ENCODE results near the gene CYP27A1. TPM values are rescaled to one million over a fixed set of nuclear protein-coding genes. Genes with fewer than 3 reads are reported as not detected.

CYP27A1 gene
- total RNA-seq, 1 donor, result 4.7 TPM

- TF ChIP-seq, protein P1, sequence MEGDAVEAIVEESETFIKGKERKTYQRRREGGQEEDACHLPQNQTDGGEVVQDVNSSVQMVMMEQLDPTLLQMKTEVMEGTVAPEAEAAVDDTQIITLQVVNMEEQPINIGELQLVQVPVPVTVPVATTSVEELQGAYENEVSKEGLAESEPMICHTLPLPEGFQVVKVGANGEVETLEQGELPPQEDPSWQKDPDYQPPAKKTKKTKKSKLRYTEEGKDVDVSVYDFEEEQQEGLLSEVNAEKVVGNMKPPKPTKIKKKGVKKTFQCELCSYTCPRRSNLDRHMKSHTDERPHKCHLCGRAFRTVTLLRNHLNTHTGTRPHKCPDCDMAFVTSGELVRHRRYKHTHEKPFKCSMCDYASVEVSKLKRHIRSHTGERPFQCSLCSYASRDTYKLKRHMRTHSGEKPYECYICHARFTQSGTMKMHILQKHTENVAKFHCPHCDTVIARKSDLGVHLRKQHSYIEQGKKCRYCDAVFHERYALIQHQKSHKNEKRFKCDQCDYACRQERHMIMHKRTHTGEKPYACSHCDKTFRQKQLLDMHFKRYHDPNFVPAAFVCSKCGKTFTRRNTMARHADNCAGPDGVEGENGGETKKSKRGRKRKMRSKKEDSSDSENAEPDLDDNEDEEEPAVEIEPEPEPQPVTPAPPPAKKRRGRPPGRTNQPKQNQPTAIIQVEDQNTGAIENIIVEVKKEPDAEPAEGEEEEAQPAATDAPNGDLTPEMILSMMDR (IDR thresholded peaks at IDR 0.05; ENCODE audit: insufficient read depth, low read depth, low read length), result no peak
- DNase-seq (ENCODE audit: low read depth), result no peak
- no peak overlapping the region for H3K4me3 ChIP-seq (ENCODE audit: low read depth, low read length)
Measured at GRCh38 chr2:218849721-218850120, 67.8 kb downstream of the CYP27A1 start.

DNA sequence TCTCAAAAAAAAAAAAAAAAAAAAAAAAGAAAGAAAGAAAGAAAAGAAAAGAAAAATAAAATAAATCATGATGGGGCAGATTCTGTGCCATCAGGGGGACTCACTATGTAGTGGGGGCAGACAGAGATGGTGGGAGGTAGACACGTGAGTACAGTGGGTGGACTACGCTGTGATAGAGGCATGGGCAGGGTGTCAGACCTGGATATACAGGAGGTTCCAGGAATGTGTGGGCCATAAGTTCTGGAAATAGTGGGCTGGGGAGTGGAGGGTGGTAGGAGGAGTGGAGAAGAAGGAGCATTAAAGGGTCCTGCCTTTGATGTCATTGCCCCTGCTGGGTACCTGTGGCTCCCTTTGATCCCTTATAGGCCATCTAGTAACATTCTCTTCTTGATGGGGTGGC, 68.8 kb downstream of the CYP27A1 start:
- H3K4me3 ChIP-seq (ENCODE audit: low read depth, low read length), result no peak overlapping the region
- TF ChIP-seq, protein P1 (IDR thresholded peaks at IDR 0.05; ENCODE audit: insufficient read depth, low read depth, low read length), result no peak
- DNase-seq (ENCODE audit: low read depth), result no peak

- H3K4me3 ChIP-seq (ENCODE audit: low read depth, low read length), result no peak overlapping the region
- TF ChIP-seq, protein P1 (IDR thresholded peaks at IDR 0.05; ENCODE audit: insufficient read depth, low read depth, low read length), result no peak
Measured at GRCh38 chr2:218851286-218851685, 69.3 kb downstream of the CYP27A1 start.

DNA sequence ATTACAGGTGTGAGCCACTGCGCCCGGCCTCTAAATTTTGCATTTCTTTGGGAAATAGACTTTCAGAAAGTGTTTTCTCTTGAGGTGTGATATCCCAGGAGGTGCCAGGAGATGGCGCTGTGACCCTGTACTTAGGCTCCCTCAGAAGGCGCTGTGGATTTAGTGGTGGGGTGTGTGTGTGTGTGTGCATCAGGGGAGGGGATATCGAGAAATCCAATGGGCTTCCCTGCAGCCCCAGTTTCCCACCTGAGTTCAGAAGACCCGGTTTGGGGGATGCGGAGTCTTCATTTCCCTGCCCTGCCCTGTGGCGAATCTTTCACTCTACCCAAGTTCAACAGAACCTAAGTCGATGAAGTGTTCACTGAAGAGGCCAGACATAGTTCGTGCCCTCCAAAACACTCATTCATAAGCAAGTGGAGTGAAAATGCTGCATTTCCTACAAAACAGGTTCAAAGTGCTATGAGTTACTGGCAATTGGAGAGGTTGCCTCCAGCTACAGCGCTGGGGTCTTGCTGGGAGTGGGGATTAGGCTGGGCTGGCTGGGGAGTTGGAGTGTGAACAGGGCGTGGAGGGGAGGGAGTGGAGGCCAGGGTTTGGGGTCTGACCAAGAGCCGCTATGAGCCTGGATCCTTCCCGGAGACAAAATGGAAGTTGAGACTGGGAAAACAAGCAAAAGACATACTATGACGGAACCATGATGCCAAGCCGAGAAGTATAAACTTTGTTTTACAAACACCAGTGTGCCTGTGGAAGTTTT, 71.1 kb downstream of the CYP27A1 start:
- TF ChIP-seq, protein P1 (IDR thresholded peaks at IDR 0.05; ENCODE audit: insufficient read depth, low read depth, low read length), result peak; percentile 77
- peak; percentile 64 for DNase-seq (ENCODE audit: low read depth)
- no peak overlapping the region for H3K4me3 ChIP-seq (ENCODE audit: low read depth, low read length)

More at GRCh38 chr2:218851286-218851685, 69.3 kb downstream of the CYP27A1 start:
- DNase-seq (ENCODE audit: low read depth), result no peak

GRCh38 chr2:218853766-218854165, 71.8 kb downstream of the CYP27A1 start:
- DNase-seq (ENCODE audit: low read depth), result peak; percentile 31
- H3K4me3 ChIP-seq (ENCODE audit: low read depth, low read length), result no peak overlapping the region
- TF ChIP-seq, protein P1 (IDR thresholded peaks at IDR 0.05; ENCODE audit: insufficient read depth, low read depth, low read length), result no peak

DNA sequence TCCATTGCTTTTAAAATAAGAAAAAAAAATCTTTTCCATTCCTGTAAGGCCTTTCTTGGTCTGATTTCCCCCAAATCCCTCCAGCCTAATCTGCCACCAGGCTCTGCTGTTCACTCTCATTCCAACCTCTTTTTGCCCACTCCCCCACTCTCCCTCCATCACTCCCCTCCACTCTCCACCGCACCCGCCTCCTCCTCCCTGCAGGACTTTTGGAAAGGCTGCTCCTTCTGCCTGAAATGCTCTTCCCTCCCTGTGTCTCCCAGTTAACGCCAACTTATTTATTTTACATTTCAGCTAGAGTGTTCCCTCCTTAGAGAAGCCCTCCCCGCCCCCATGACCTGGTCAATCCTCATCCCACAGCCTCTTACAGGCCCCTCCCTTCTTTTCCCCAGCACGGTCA, 72.9 kb downstream of the CYP27A1 start:
- DNase-seq (ENCODE audit: low read depth), result no peak
- H3K4me3 ChIP-seq (ENCODE audit: low read depth, low read length), result no peak overlapping the region
- TF ChIP-seq, protein P1 (IDR thresholded peaks at IDR 0.05; ENCODE audit: insufficient read depth, low read depth, low read length), result no peak

All from fibroblast of villous mesenchyme (primary cell).